GM10266 (cell line): ENCODE results near the gene ACOX1.

ENCODE experiments used
- DNase-seq: peaks from one replicate; pipeline ENCODE4 v3.0.0; 2012; ENCODE audit errors: extremely low spot score
- TF ChIP-seq, protein P1 (sequence below): IDR thresholded peaks from 2 replicates; pipeline ENCODE4 v1.5.1; 2012; ENCODE audit warnings: mild to moderate bottlenecking, low read depth; ENCODE audit not compliant: control insufficient read depth, insufficient read depth; ENCODE audit errors: missing control alignments

The ACOX1 gene

GRCh38 chr17:75904749-75905521, 74.0 kb downstream of the ACOX1 start, which contains the start of gene MRPL38:
MRPL38 (minus strand) TSS chr17:75904884; CDS start chr17:75904875, 9 bp downstream.
- DNase-seq: peak; percentile 99
- TF ChIP-seq, protein P1, sequence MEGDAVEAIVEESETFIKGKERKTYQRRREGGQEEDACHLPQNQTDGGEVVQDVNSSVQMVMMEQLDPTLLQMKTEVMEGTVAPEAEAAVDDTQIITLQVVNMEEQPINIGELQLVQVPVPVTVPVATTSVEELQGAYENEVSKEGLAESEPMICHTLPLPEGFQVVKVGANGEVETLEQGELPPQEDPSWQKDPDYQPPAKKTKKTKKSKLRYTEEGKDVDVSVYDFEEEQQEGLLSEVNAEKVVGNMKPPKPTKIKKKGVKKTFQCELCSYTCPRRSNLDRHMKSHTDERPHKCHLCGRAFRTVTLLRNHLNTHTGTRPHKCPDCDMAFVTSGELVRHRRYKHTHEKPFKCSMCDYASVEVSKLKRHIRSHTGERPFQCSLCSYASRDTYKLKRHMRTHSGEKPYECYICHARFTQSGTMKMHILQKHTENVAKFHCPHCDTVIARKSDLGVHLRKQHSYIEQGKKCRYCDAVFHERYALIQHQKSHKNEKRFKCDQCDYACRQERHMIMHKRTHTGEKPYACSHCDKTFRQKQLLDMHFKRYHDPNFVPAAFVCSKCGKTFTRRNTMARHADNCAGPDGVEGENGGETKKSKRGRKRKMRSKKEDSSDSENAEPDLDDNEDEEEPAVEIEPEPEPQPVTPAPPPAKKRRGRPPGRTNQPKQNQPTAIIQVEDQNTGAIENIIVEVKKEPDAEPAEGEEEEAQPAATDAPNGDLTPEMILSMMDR: peak; percentile 95

GRCh38 chr17:75902406-75902805, 76.6 kb downstream of the ACOX1 start:
- no peak for DNase-seq
- TF ChIP-seq, protein P1: no peak

GRCh38 chr17:75901727-75902126, 77.2 kb downstream of the ACOX1 start:
- no peak for DNase-seq
- TF ChIP-seq, protein P1: no peak

DNA sequence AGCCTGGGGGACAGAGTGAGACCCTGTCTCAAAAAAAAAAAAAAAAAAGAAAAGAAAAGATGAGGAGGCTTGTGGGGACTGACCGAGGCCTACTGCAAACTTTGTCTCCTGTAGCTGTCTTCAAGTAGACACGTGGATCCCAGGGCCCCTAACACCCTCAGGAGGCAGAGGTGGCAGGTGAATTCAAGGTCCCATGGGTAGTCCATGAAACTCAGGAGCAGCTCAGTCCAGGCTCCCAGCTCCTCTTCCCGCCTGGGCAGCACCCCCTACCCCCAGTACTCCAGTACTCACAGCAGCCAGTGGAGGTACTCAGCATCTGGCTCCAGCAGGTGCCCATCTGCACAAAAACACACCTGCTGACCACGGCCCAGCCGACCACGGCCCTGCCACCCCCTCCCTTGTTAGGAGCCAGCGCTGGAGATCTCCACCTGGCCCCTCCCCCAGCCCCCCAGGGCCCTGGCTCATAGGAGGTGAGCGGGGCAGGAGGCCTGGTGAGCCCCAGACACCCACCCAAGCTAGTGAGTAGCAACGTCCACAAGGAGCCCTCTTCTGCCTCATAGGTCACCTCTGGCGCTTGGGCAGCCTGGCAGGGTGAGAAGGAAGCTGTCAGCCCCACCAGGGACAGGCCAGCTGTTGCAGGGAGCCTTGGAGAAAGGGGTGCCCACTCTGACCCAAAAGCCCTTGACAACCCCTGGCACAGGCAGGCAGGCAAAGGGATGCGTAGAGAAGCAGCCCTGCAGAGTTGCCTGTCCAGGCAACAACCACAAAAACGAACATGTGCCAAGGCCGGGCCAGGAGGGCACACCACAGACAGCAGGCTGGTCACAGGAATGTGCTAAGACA, 78.1 kb downstream of the ACOX1 start:
- TF ChIP-seq, protein P1: no peak
- no peak for DNase-seq

GRCh38 chr17:75899767-75900468, 79.0 kb downstream of the ACOX1 start:
- no peak for DNase-seq

GRCh38 chr17:75899353-75899752, 79.6 kb downstream of the ACOX1 start:
- TF ChIP-seq, protein P1: no peak
- DNase-seq: no peak

More at GRCh38 chr17:75899767-75900468, 79.0 kb downstream of the ACOX1 start:
- TF ChIP-seq, protein P1: no peak
